ENCODE measurements around the gene ENTPD1. TPM values are rescaled to one million over a fixed set of nuclear protein-coding genes. Genes with fewer than 3 reads are reported as not detected.
"Not testable (repeated sequence)": the region's sequence is repeated elsewhere in the genome, so short reads cannot be mapped to it uniquely, and the experiment has no call there.

The ENTPD1 gene
- polyA plus RNA-seq, 1 donor (not counting 4 experiments of a cell fraction or from before 2014, with no cell fraction given): 0.03 TPM

DNA sequence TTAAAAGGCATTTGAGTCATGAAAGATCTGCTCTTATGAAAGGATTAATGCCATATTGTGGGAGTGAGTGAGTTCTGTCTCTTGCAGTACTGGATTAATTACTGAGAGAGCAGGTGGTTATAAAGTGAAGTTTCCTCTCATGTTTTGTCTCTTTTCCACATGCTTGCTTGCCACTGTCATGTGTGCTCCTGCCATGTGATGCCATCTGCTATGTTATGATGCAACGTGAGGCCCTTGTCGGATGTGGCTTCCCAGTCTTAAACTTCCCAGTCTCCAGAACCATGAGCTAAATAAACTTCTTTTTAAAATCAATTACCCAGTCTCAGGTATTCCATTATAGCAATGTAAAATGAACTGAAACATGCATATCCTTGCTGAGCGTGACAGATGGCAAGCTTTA lies 39.5 kb upstream of the ENTPD1 start:
- no peak overlapping the region for H3K27ac ChIP-seq (ENCODE audit: control insufficient read depth, insufficient read depth, low read length)
- no peaks in the 10 kb centered on the region for H3K36me3 ChIP-seq (ENCODE audit: control insufficient read depth in 2 of 2, extremely low read depth in 1 of 2, insufficient read depth in 2 of 2, low read length in 2 of 2)
- H3K4me3 ChIP-seq (ENCODE audit: control insufficient read depth in 2 of 3, extremely low read depth in 1 of 3, insufficient read depth in 2 of 3, low read depth in 1 of 3, low read length in 3 of 3): no peak overlapping the region
- H2AFZ ChIP-seq (ENCODE audit: control insufficient read depth, low read length): no peak overlapping the region
- FAIRE-seq: no peak
- H3K4me1 ChIP-seq (ENCODE audit: control insufficient read depth, extremely low read depth, insufficient read depth, low read length): no peaks in the 10 kb centered on the region
- H3K9me3 ChIP-seq (ENCODE audit: control insufficient read depth, low read depth, low read length): no peaks in the 10 kb centered on the region
- no peak for TF ChIP-seq EZH2 (IDR thresholded peaks at IDR 0.05; ENCODE audit: low read length)
- TF ChIP-seq, protein P1, sequence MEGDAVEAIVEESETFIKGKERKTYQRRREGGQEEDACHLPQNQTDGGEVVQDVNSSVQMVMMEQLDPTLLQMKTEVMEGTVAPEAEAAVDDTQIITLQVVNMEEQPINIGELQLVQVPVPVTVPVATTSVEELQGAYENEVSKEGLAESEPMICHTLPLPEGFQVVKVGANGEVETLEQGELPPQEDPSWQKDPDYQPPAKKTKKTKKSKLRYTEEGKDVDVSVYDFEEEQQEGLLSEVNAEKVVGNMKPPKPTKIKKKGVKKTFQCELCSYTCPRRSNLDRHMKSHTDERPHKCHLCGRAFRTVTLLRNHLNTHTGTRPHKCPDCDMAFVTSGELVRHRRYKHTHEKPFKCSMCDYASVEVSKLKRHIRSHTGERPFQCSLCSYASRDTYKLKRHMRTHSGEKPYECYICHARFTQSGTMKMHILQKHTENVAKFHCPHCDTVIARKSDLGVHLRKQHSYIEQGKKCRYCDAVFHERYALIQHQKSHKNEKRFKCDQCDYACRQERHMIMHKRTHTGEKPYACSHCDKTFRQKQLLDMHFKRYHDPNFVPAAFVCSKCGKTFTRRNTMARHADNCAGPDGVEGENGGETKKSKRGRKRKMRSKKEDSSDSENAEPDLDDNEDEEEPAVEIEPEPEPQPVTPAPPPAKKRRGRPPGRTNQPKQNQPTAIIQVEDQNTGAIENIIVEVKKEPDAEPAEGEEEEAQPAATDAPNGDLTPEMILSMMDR (optimal IDR thresholded peaks at IDR 0.05 in 1 of 3, IDR thresholded peaks at IDR 0.05 in 1 of 3, conservative IDR thresholded peaks at IDR 0.05 in 1 of 3; ENCODE audit: extremely low read depth in 1 of 3, insufficient read depth in 2 of 3, low read length in 3 of 3): no peak
- dilution Hi-C loops (cut with MboI; ENCODE audit: extremely low pct_ligation_motif_present, low sequenced_read_pairs): no loop called here
- no peaks in the 10 kb centered on the region for H3K9me1 ChIP-seq (ENCODE audit: control insufficient read depth, extremely low read depth, insufficient read depth, low read length)
- H3K79me2 ChIP-seq (ENCODE audit: control insufficient read depth, insufficient read depth, low read length): no peaks in the 10 kb centered on the region
- no peak overlapping the region for H3K9ac ChIP-seq (ENCODE audit: control insufficient read depth, extremely low read depth, insufficient read depth, low read length)
- no peak for DNase-seq (ENCODE audit: low read depth, low spot score)
- no peaks in the 10 kb centered on the region for H3K27me3 ChIP-seq (ENCODE audit: control insufficient read depth, extremely low read depth, insufficient read depth, low read length)
- no peaks in the 10 kb centered on the region for H4K20me1 ChIP-seq (ENCODE audit: control insufficient read depth, extremely low read depth, insufficient read depth, low read length)
- H3K4me2 ChIP-seq (ENCODE audit: control insufficient read depth, extremely low read depth, insufficient read depth, low read depth, low read length): no peak overlapping the region

DNA sequence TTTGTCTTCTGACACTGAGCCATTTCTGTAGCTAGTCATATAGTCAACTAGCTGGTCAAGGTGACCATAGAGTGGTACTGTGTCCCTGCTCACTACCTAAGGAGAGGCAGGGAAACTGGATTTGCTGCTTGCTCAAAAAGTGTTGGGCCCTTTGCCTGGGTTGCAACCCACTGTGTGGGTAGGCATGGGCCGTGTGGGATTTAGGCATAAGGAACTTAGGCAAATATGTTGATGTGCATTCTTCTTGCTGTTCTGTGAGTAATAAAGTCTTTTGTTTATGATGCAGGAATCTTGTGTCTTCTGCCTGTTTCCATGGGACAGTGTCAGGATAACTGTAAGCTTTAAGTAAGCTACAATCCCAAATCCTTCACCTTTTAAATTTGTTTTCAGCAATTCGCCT lies 39.1 kb upstream of the ENTPD1 start:
- no peak for DNase-seq (ENCODE audit: low read depth, low spot score)
- TF ChIP-seq, protein P1 (optimal IDR thresholded peaks at IDR 0.05 in 1 of 3, IDR thresholded peaks at IDR 0.05 in 1 of 3, conservative IDR thresholded peaks at IDR 0.05 in 1 of 3; ENCODE audit: extremely low read depth in 1 of 3, insufficient read depth in 2 of 3, low read length in 3 of 3): no peak
- TF ChIP-seq EZH2 (IDR thresholded peaks at IDR 0.05; ENCODE audit: low read length): no peak
- Histone ChIP-seq H3K9ac (ENCODE audit: control insufficient read depth, extremely low read depth, insufficient read depth, low read length) (no peak overlapping the region), H3K4me2 (ENCODE audit: control insufficient read depth, extremely low read depth, insufficient read depth, low read depth, low read length) (no peak overlapping the region), H3K9me3 (ENCODE audit: control insufficient read depth, low read depth, low read length) (no peaks in the 10 kb centered on the region), H2AFZ (ENCODE audit: control insufficient read depth, low read length) (no peak overlapping the region), H3K36me3 (ENCODE audit: control insufficient read depth in 2 of 2, extremely low read depth in 1 of 2, insufficient read depth in 2 of 2, low read length in 2 of 2) (no peaks in the 10 kb centered on the region), H3K9me1 (ENCODE audit: control insufficient read depth, extremely low read depth, insufficient read depth, low read length) (no peaks in the 10 kb centered on the region), H3K79me2 (ENCODE audit: control insufficient read depth, insufficient read depth, low read length) (no peaks in the 10 kb centered on the region), H3K4me1 (ENCODE audit: control insufficient read depth, extremely low read depth, insufficient read depth, low read length) (no peaks in the 10 kb centered on the region), H3K4me3 (ENCODE audit: control insufficient read depth in 2 of 3, extremely low read depth in 1 of 3, insufficient read depth in 2 of 3, low read depth in 1 of 3, low read length in 3 of 3) (no peak overlapping the region), H3K27ac (ENCODE audit: control insufficient read depth, insufficient read depth, low read length) (no peak overlapping the region), H4K20me1 (ENCODE audit: control insufficient read depth, extremely low read depth, insufficient read depth, low read length) (no peaks in the 10 kb centered on the region), H3K27me3 (ENCODE audit: control insufficient read depth, extremely low read depth, insufficient read depth, low read length) (no peaks in the 10 kb centered on the region)
- dilution Hi-C loops (cut with MboI; ENCODE audit: extremely low pct_ligation_motif_present, low sequenced_read_pairs): no loop called here
- FAIRE-seq: no peak

DNA sequence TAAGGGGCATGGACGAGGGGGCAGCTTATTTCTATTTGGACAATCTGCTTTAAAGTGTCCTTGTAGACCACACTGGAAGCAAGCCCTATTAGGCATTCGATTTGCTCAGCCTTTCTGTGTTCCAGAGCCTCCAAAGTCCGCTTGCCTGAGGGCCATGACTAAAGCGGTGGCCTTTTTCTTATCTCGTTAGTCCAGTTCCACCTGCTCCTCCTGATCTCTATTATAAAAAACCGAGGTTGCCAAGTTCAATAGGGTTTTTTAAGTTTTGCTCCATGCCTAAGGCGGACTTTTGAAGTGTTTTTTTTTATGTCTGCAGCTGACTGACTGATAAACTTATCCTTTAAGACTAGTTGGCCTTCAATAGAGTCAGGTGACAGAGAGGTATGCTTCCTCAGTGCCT lies 35.2 kb upstream of the ENTPD1 start:
- H3K36me3 ChIP-seq (ENCODE audit: control insufficient read depth in 2 of 2, extremely low read depth in 1 of 2, insufficient read depth in 2 of 2, low read length in 2 of 2); FAIRE-seq; DNase-seq (ENCODE audit: low read depth, low spot score); H3K9me1 ChIP-seq (ENCODE audit: control insufficient read depth, extremely low read depth, insufficient read depth, low read length); dilution Hi-C loops (cut with MboI; ENCODE audit: extremely low pct_ligation_motif_present, low sequenced_read_pairs); H3K79me2 ChIP-seq (ENCODE audit: control insufficient read depth, insufficient read depth, low read length); H4K20me1 ChIP-seq (ENCODE audit: control insufficient read depth, extremely low read depth, insufficient read depth, low read length); H3K4me1 ChIP-seq (ENCODE audit: control insufficient read depth, extremely low read depth, insufficient read depth, low read length); H3K4me2 ChIP-seq (ENCODE audit: control insufficient read depth, extremely low read depth, insufficient read depth, low read depth, low read length); H3K4me3 ChIP-seq (ENCODE audit: control insufficient read depth in 2 of 3, extremely low read depth in 1 of 3, insufficient read depth in 2 of 3, low read depth in 1 of 3, low read length in 3 of 3); H3K9me3 ChIP-seq (ENCODE audit: control insufficient read depth, low read depth, low read length); H3K27me3 ChIP-seq (ENCODE audit: control insufficient read depth, extremely low read depth, insufficient read depth, low read length); H2AFZ ChIP-seq (ENCODE audit: control insufficient read depth, low read length); H3K9ac ChIP-seq (ENCODE audit: control insufficient read depth, extremely low read depth, insufficient read depth, low read length); H3K27ac ChIP-seq (ENCODE audit: control insufficient read depth, insufficient read depth, low read length): not testable (repeated sequence)

DNA sequence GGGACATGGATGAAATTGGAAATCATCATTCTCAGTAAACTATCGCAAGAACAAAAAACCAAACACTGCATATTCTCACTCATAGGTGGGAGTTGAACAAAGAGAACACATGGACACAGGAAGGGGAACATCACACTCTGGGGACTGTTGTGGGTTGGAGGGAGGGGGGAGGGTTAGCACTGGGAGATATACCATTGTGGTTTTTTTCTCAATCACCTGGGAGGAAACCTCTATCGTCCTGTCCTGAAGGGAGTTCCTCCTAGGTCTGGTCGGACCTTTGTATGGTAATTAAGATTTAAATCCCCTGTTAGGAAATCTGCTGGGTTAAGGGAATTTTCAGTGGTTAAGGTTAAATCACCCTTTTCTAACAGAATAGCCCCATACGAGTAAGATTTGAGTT lies 33.5 kb upstream of the ENTPD1 start:
- dilution Hi-C loops (cut with MboI; ENCODE audit: extremely low pct_ligation_motif_present, low sequenced_read_pairs); H3K9me3 ChIP-seq (ENCODE audit: control insufficient read depth, low read depth, low read length); H3K4me1 ChIP-seq (ENCODE audit: control insufficient read depth, extremely low read depth, insufficient read depth, low read length); H3K27me3 ChIP-seq (ENCODE audit: control insufficient read depth, extremely low read depth, insufficient read depth, low read length); DNase-seq (ENCODE audit: low read depth, low spot score); H3K9me1 ChIP-seq (ENCODE audit: control insufficient read depth, extremely low read depth, insufficient read depth, low read length); H3K79me2 ChIP-seq (ENCODE audit: control insufficient read depth, insufficient read depth, low read length); H3K4me2 ChIP-seq (ENCODE audit: control insufficient read depth, extremely low read depth, insufficient read depth, low read depth, low read length); H3K36me3 ChIP-seq (ENCODE audit: control insufficient read depth in 2 of 2, extremely low read depth in 1 of 2, insufficient read depth in 2 of 2, low read length in 2 of 2); H3K4me3 ChIP-seq (ENCODE audit: control insufficient read depth in 2 of 3, extremely low read depth in 1 of 3, insufficient read depth in 2 of 3, low read depth in 1 of 3, low read length in 3 of 3); H2AFZ ChIP-seq (ENCODE audit: control insufficient read depth, low read length); H3K9ac ChIP-seq (ENCODE audit: control insufficient read depth, extremely low read depth, insufficient read depth, low read length); H4K20me1 ChIP-seq (ENCODE audit: control insufficient read depth, extremely low read depth, insufficient read depth, low read length); FAIRE-seq; H3K27ac ChIP-seq (ENCODE audit: control insufficient read depth, insufficient read depth, low read length): not testable (repeated sequence)

All from keratinocyte (primary cell).